PC-3 (cell line): ENCODE data around the gene BAG5.

ENCODE experiments used
- CTCF ChIP-seq: fragments of 300-600 bp; sonication (generic); conservative IDR thresholded peaks from 2 replicates; pipeline ENCODE4 v1.5.1; 2017; ENCODE audit warnings: antibody characterized with exemption, low read depth, mild to moderate bottlenecking, low read length
- EZH2phosphoT487 ChIP-seq: fragments of 300-600 bp; sonication (generic); IDR thresholded peaks from 2 replicates; pipeline ENCODE4 v1.6.1; 2018; ENCODE audit warnings: mild to moderate bottlenecking, antibody characterized with exemption, low read length, borderline replicate concordance

- TF ChIP-seq EZH2phosphoT487 (no peak), CTCF (no peak)
Observed at GRCh38 chr14:103512701-103513611, 49.5 kb downstream of the BAG5 start.
